Mucosa of stomach (tissue), 1 donor: ENCODE results near the gene AEN.
A peak's percentile ranks its signal among the peaks of the same experiment; 100 is the strongest.

Source experiments
- H3K27me3 ChIP-seq: one replicate; pipeline ENCODE4 v1.7.0; 2013; ENCODE audit warnings: mild to moderate bottlenecking, low read length; ENCODE audit not compliant: control insufficient read depth, insufficient read depth
- H3K36me3 ChIP-seq: one replicate; pipeline ENCODE4 v1.7.0; 2013; ENCODE audit warnings: low read length; ENCODE audit not compliant: control insufficient read depth, insufficient read depth
- H3K4me1 ChIP-seq: one replicate; pipeline ENCODE4 v1.7.0; 2013; ENCODE audit warnings: mild to moderate bottlenecking, low read length; ENCODE audit not compliant: control insufficient read depth, insufficient read depth
- H3K4me3 ChIP-seq: one replicate; pipeline ENCODE4 v1.7.0; 2013; ENCODE audit warnings: low read length
- H3K9ac ChIP-seq: one replicate; pipeline ENCODE4 v1.7.0; 2013; ENCODE audit warnings: mild to moderate bottlenecking, low read length, moderate library complexity
- H3K9me3 ChIP-seq: one replicate; pipeline ENCODE4 v1.7.0; 2013; ENCODE audit warnings: mild to moderate bottlenecking, low read length, moderate library complexity; ENCODE audit not compliant: control insufficient read depth
- donor health status: Pancreatic carcinoma.

AEN gene, protein sequence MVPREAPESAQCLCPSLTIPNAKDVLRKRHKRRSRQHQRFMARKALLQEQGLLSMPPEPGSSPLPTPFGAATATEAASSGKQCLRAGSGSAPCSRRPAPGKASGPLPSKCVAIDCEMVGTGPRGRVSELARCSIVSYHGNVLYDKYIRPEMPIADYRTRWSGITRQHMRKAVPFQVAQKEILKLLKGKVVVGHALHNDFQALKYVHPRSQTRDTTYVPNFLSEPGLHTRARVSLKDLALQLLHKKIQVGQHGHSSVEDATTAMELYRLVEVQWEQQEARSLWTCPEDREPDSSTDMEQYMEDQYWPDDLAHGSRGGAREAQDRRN

DNA sequence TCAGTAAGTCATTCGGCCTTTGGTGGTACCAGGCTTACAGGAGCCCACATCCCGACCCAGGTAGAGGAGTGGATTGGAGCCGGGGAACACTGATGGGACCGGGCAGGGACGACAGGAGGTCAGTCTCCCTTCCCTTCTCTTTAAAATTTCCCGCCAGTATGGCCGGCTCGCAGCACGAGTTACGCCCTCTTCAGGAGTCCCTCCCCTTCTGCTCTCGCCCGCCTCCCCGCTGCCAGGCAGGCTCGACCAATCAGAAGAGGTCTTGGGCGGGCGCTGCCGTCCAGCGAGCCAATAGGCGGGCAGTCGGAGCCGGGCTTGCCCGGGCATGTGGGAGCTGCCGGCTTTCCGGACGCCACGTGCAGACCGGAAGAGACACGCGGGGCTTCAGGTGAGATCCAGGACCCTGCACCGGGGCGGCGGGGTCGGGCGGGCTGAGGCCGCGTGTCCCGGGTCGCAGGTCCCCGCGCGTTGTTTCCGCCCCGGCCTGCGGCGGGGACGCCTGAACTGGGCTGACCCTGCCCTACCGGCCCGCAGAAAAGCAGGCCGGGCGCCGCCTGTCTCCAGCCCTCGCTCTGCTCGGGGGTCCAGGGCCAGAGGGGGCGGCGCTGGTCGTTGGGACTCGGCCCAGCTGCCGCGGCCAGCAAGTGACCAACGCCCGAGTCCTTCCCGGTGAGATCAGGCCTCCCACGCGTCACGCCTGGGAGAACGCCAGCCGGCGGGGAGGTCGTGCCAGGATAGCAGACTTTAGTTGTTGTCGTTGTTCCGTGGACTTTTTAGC, at the start of gene AEN:
AEN (plus strand) TSS at position 346 of the 778 bp plus-strand sequence. CDS start 4,870 bp downstream, outside the sequence.
- H3K4me1 ChIP-seq: peaks cover 39% of the 10 kb centered on the region
- peak within 1 kb of the TSS; percentile 81 for H3K9ac ChIP-seq
- no peaks in the 10 kb centered on the region for H3K9me3 ChIP-seq

GRCh38 chr15:88571852-88572259, 49.3 kb upstream of the AEN start:
- no peaks in the 10 kb centered on the region for H3K36me3 ChIP-seq
- H3K27me3 ChIP-seq: peaks cover 4% of the 10 kb centered on the region
- H3K4me1 ChIP-seq: no peaks in the 10 kb centered on the region
- no peak overlapping the region for H3K9ac ChIP-seq
- H3K9me3 ChIP-seq: no peaks in the 10 kb centered on the region
- H3K4me3 ChIP-seq: no peak overlapping the region

More for the DNA sequence above, at the start of gene AEN:
- no peaks in the 10 kb centered on the region for H3K27me3 ChIP-seq
- H3K36me3 ChIP-seq: no peaks in the 10 kb centered on the region
- peak within 1 kb of the TSS; percentile 87 for H3K4me3 ChIP-seq

DNA sequence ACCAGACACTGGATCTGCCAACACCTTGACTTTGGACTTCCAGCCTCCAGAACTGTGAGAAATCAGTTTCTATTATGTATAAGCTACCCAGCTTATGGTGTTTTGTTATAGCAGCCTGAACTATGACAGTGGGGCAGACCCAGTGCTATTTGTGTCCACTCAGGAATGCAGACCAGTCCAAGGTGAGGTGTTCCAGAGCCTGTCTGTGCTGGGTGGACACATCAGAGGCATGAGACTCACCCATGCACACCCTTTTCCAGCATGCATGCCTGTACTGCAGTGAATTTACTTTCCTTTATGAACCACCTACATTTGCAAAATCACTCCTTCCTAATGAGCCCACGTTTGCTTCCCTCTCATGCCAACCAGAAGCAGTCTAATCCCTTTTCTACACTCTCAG, 47.1 kb upstream of the AEN start:
- Histone ChIP-seq H3K4me1 (no peaks in the 10 kb centered on the region), H3K9me3 (no peaks in the 10 kb centered on the region), H3K27me3 (peaks cover 4% of the 10 kb centered on the region), H3K36me3 (no peaks in the 10 kb centered on the region), H3K4me3 (no peak overlapping the region), H3K9ac (no peak overlapping the region)

DNA sequence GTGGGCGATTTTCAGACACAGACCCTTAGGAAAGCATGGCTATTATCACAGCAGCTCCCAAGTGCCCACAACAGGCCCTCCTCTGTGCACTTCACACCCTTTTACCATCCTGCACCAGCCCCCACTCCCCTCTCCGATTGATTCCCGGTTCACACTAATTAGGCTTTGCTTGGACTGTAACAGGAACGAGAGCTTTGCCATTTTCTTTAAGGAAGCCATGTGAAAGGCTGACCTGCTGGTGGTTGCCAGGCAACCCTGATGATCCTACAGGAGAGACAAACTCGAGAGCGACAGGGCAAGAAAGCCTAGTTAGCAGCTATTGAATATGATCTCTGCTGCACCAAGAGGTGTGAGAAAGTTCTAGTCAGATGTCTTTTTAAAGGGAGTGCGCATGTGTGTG, 46.5 kb upstream of the AEN start:
- Histone ChIP-seq H3K36me3 (no peaks in the 10 kb centered on the region), H3K27me3 (peaks cover 4% of the 10 kb centered on the region), H3K9ac (no peak overlapping the region), H3K4me1 (no peaks in the 10 kb centered on the region), H3K4me3 (no peak overlapping the region), H3K9me3 (no peaks in the 10 kb centered on the region)

GRCh38 chr15:88579322-88579721, 41.8 kb upstream of the AEN start:
- no peak overlapping the region for H3K4me3 ChIP-seq
- H3K9me3 ChIP-seq: no peaks in the 10 kb centered on the region
- H3K4me1 ChIP-seq: no peaks in the 10 kb centered on the region
- no peaks in the 10 kb centered on the region for H3K27me3 ChIP-seq
- H3K9ac ChIP-seq: no peak overlapping the region
- H3K36me3 ChIP-seq: no peaks in the 10 kb centered on the region

DNA sequence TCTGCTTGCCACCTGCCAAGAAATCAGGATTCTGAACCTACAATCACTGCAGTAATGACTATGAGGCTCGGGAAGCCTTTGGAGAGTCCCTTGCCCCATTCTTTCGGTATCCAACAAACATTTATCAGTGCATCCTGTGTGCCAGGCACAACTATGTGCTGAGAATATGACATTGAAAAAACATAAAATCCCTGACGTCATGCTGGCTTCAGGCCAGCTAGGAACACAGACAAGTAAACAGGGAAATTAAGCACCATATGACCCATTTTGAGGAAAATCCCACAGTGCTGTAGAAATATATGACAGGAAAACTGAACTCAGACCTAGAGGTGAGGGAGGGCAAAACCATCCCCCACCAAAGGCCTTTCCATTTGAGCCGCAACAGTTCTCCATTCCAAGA, 40.6 kb upstream of the AEN start:
- Histone ChIP-seq H3K9ac (no peak overlapping the region), H3K4me1 (no peaks in the 10 kb centered on the region), H3K9me3 (no peaks in the 10 kb centered on the region), H3K36me3 (no peaks in the 10 kb centered on the region), H3K4me3 (no peak overlapping the region), H3K27me3 (no peaks in the 10 kb centered on the region)

- H3K27me3 ChIP-seq: no peaks in the 10 kb centered on the region
- H3K9ac ChIP-seq: no peak overlapping the region
- no peaks in the 10 kb centered on the region for H3K36me3 ChIP-seq
- H3K4me3 ChIP-seq: no peak overlapping the region
- H3K4me1 ChIP-seq: no peaks in the 10 kb centered on the region
- no peaks in the 10 kb centered on the region for H3K9me3 ChIP-seq
These were observed 34.6 kb upstream of the AEN start for GRCh38 chr15:88586401-88587162.

- no peaks in the 10 kb centered on the region for H3K36me3 ChIP-seq
- no peaks in the 10 kb centered on the region for H3K27me3 ChIP-seq
- no peak overlapping the region for H3K9ac ChIP-seq
- no peak overlapping the region for H3K4me3 ChIP-seq
- H3K9me3 ChIP-seq: no peaks in the 10 kb centered on the region
- no peaks in the 10 kb centered on the region for H3K4me1 ChIP-seq
These were observed 30.4 kb upstream of the AEN start for GRCh38 chr15:88590759-88591158.

GRCh38 chr15:88591384-88591783, 29.8 kb upstream of the AEN start:
- Histone ChIP-seq H3K27me3 (no peaks in the 10 kb centered on the region), H3K36me3 (no peaks in the 10 kb centered on the region), H3K9ac (no peak overlapping the region), H3K9me3 (no peaks in the 10 kb centered on the region), H3K4me3 (no peak overlapping the region), H3K4me1 (no peaks in the 10 kb centered on the region)

GRCh38 chr15:88603885-88604284, 17.3 kb upstream of the AEN start:
- no peaks in the 10 kb centered on the region for H3K9me3 ChIP-seq
- no peak overlapping the region for H3K4me3 ChIP-seq
- H3K27me3 ChIP-seq: peaks cover 49% of the 10 kb centered on the region
- H3K36me3 ChIP-seq: no peaks in the 10 kb centered on the region
- H3K4me1 ChIP-seq: no peaks in the 10 kb centered on the region
- peak overlapping the region; percentile 43 for H3K9ac ChIP-seq

DNA sequence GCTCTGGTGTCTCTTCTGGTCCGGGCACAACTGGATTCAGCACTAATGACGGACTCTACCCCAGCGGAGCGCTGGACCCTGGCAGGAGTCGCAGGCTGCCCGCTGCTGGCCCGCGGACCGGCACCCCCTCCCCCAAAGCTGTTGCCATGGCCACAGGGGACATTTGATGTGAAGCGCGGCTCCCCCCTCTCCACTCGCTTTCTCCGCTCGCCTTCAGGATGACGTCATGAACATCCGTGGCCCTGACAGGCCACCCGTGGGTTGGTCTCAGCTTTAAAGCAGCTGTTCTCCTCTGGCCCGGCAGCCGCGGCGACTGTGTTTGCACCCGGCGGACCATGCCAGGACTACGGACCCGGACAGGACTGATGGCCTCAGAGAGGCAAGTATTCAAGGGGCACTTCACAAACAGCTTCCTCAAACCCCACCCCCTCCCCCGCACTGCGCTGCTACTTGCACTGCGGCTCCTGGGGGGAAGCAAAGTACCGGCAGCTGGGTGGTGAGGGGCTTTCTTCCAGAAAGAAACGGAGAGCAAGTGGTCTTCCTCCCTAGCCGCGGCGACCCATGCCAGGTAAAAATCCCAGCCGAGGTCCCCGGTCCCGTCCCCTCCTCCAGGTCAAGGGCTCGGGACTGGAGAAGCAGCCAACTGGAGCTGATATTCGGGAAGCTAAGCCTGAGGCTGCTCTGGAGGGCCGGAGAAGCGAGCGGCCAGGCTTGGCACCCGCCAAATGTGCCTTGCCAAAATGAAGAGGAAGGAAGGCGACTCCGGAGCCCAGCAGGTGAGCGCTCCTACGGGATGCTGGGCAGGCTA, 16.6 kb upstream of the AEN start:
- no peaks in the 10 kb centered on the region for H3K36me3 ChIP-seq
- peak overlapping the region; percentile 43 for H3K9ac ChIP-seq
- H3K4me1 ChIP-seq: no peaks in the 10 kb centered on the region
- no peak overlapping the region for H3K4me3 ChIP-seq
- peaks cover 51% of the 10 kb centered on the region for H3K27me3 ChIP-seq
- H3K9me3 ChIP-seq: no peaks in the 10 kb centered on the region
